ELF-1 (cell line): Measurements from ENCODE around the gene CCDC3.
"Not testable (repeated sequence)": the region's sequence is repeated elsewhere in the genome, so short reads cannot be mapped to it uniquely, and the experiment has no call there.

Experiments
- DNase-seq: peaks from one replicate; pipeline ENCODE4 v3.0.0-alpha.2; 2016; ENCODE audit warnings: low read depth, low spot score

Gene CCDC3

GRCh38 chr10:12887780-12888179 lies 113.7 kb downstream of the CCDC3 start:
- no peak for DNase-seq

GRCh38 chr10:12884851-12885250 lies 116.7 kb downstream of the CCDC3 start:
- no peak for DNase-seq

GRCh38 chr10:12880423-12880822 lies 121.1 kb downstream of the CCDC3 start:
- DNase-seq = no peak

GRCh38 chr10:12877150-12877549 lies 124.4 kb downstream of the CCDC3 start:
- DNase-seq = no peak

- DNase-seq = no peak
Observed at GRCh38 chr10:12876266-12876665, 125.2 kb downstream of the CCDC3 start.

- no peak for DNase-seq
Observed at GRCh38 chr10:12875100-12875499, 126.4 kb downstream of the CCDC3 start.

- DNase-seq = no peak
Observed at GRCh38 chr10:12874501-12874900, 127.0 kb downstream of the CCDC3 start.

GRCh38 chr10:12873172-12873571 lies 128.3 kb downstream of the CCDC3 start:
- DNase-seq = no peak

GRCh38 chr10:12872577-12872976 lies 128.9 kb downstream of the CCDC3 start:
- DNase-seq = no peak

- no peak for DNase-seq
Observed at GRCh38 chr10:12869427-12869826, 132.1 kb downstream of the CCDC3 start.

- no peak for DNase-seq
Observed at GRCh38 chr10:12868229-12868628, 133.3 kb downstream of the CCDC3 start.

- not testable (repeated sequence) for DNase-seq
Observed at GRCh38 chr10:12865515-12865914, 136.0 kb downstream of the CCDC3 start.

GRCh38 chr10:12862459-12862858 lies 139.1 kb downstream of the CCDC3 start:
- no peak for DNase-seq

- DNase-seq = no peak
Observed at GRCh38 chr10:12854988-12855387, 146.5 kb downstream of the CCDC3 start.

- DNase-seq = no peak
Observed at GRCh38 chr10:12852687-12853086, 148.8 kb downstream of the CCDC3 start.

- DNase-seq = no peak
Observed at GRCh38 chr10:12849319-12850181, 152.0 kb downstream of the CCDC3 start.

GRCh38 chr10:12848439-12849173 lies 152.9 kb downstream of the CCDC3 start:
- no peak for DNase-seq

- DNase-seq = peak; percentile 80
Observed at GRCh38 chr10:12847361-12847975, 154.0 kb downstream of the CCDC3 start.

- no peak for DNase-seq
Observed at GRCh38 chr10:12846718-12847117, 154.8 kb downstream of the CCDC3 start.
